H9 (cell line): Measurements from ENCODE around the gene ANKRD36. TPM values are rescaled to one million over a fixed set of nuclear protein-coding genes. Genes with fewer than 3 reads are reported as not detected.
"Not testable (repeated sequence)": the region's sequence is repeated elsewhere in the genome, so short reads cannot be mapped to it uniquely, and the experiment has no call there.

Experiments used
- DNase-seq: peaks from one replicate; pipeline ENCODE4 v3.0.0-alpha.2; 2017
- H2AFZ ChIP-seq: one replicate; pipeline ENCODE4 v1.6.1; 2013; ENCODE audit warnings: mild to moderate bottlenecking, low read length, control low read depth, moderate library complexity
- H2AK5ac ChIP-seq: 2 replicates; pipeline ENCODE4 v1.6.1; 2013; ENCODE audit warnings: low read length, control low read depth, mixed read lengths; ENCODE audit not compliant: insufficient read length
- H2BK120ac ChIP-seq: one replicate; pipeline ENCODE4 v1.6.1; 2013; ENCODE audit warnings: low read depth, mild to moderate bottlenecking, low read length, control low read depth, inconsistent platforms; ENCODE audit not compliant: poor library complexity, severe bottlenecking
- H2BK12ac ChIP-seq: 2 replicates; pipeline ENCODE4 v1.6.1; 2013; ENCODE audit warnings: low read length, control low read depth, mixed read lengths, low read depth; ENCODE audit not compliant: insufficient read length
- H2BK15ac ChIP-seq: 2 replicates; pipeline ENCODE4 v1.6.1; 2013; ENCODE audit warnings: low read depth, low read length, control low read depth
- H2BK20ac ChIP-seq: one replicate; pipeline ENCODE4 v1.6.1; 2013; ENCODE audit warnings: low read depth, mild to moderate bottlenecking, low read length, control low read depth, inconsistent platforms; ENCODE audit not compliant: poor library complexity, severe bottlenecking
- H2BK5ac ChIP-seq: 2 replicates; pipeline ENCODE4 v1.6.1; 2013; ENCODE audit warnings: low read length, control low read depth, mixed read lengths; ENCODE audit not compliant: insufficient read length
- H3K14ac ChIP-seq: 2 replicates; pipeline ENCODE4 v1.6.1; 2013; ENCODE audit warnings: low read length, control low read depth; ENCODE audit not compliant: insufficient read depth
- H3K18ac ChIP-seq: 2 replicates; pipeline ENCODE4 v1.6.1; 2013; ENCODE audit warnings: low read depth, mild to moderate bottlenecking, mixed read lengths, low read length, control low read depth; ENCODE audit not compliant: insufficient read length
- H3K23ac ChIP-seq: 2 replicates; pipeline ENCODE4 v1.6.1; 2013; ENCODE audit warnings: low read length, control low read depth, mixed read lengths, low read depth; ENCODE audit not compliant: insufficient read length
- H3K23me2 ChIP-seq: 2 replicates; pipeline ENCODE4 v1.6.1; 2013; ENCODE audit warnings: low read depth, mild to moderate bottlenecking, mixed read lengths, low read length, control low read depth; ENCODE audit not compliant: insufficient read length, poor library complexity, severe bottlenecking
- H3K27ac ChIP-seq: 2 replicates; pipeline ENCODE4 v1.5.1; 2013; ENCODE audit warnings: low read length, control low read depth, mixed read lengths, low read depth; ENCODE audit not compliant: insufficient read length
- H3K27me3 ChIP-seq: 2 replicates; pipeline ENCODE4 v1.6.1; 2013; ENCODE audit warnings: low read length, control low read depth, inconsistent platforms; ENCODE audit not compliant: insufficient read depth
- H3K4ac ChIP-seq: 2 replicates; pipeline ENCODE4 v1.6.1; 2013; ENCODE audit warnings: low read depth, mild to moderate bottlenecking, control low read depth, inconsistent platforms, low read length, moderate library complexity
- H3K4me1 ChIP-seq: 2 replicates; pipeline ENCODE4 v1.6.1; 2013; ENCODE audit warnings: low read length, control low read depth, inconsistent platforms; ENCODE audit not compliant: insufficient read depth
- H3K4me2 ChIP-seq: 2 replicates; pipeline ENCODE4 v1.6.1; 2013; ENCODE audit warnings: low read length, control low read depth, mixed read lengths; ENCODE audit not compliant: insufficient read length, insufficient read depth
- H3K56ac ChIP-seq: 2 replicates; pipeline ENCODE4 v1.6.1; 2013; ENCODE audit warnings: low read depth, mild to moderate bottlenecking, mixed read lengths, low read length, control low read depth; ENCODE audit not compliant: insufficient read length
- H3K79me1 ChIP-seq: 2 replicates; pipeline ENCODE4 v1.6.1; 2013; ENCODE audit warnings: low read depth, mild to moderate bottlenecking, moderate library complexity, low read length, control low read depth, inconsistent platforms; ENCODE audit not compliant: insufficient read depth, poor library complexity, severe bottlenecking
- H3K79me2 ChIP-seq: 2 replicates; pipeline ENCODE4 v1.6.1; 2013; ENCODE audit warnings: low read length, control low read depth, inconsistent platforms; ENCODE audit not compliant: insufficient read depth
- H3K9ac ChIP-seq: 2 replicates; pipeline ENCODE4 v1.6.1; 2013; ENCODE audit warnings: low read length, control low read depth, mixed read lengths; ENCODE audit not compliant: insufficient read length; ENCODE audit errors: extremely low read depth
- H3K9me3 ChIP-seq: one replicate; pipeline ENCODE4 v1.6.1; 2013; ENCODE audit warnings: low read depth, low read length, inconsistent platforms; ENCODE audit not compliant: control insufficient read depth
- H3T11ph ChIP-seq: one replicate; pipeline ENCODE4 v1.6.1; 2013; ENCODE audit warnings: mild to moderate bottlenecking, low read length, control low read depth, inconsistent platforms
- H4K20me1 ChIP-seq: one replicate; pipeline ENCODE4 v1.6.1; 2013; ENCODE audit not compliant: control insufficient read depth, insufficient read length, insufficient read depth
- H4K5ac ChIP-seq: 2 replicates; pipeline ENCODE4 v1.6.1; 2013; ENCODE audit warnings: low read depth, mild to moderate bottlenecking, mixed read lengths, low read length, control low read depth; ENCODE audit not compliant: insufficient read length
- H4K8ac ChIP-seq: replicated peaks from 2 replicates; pipeline ENCODE4 v1.6.1; 2013; ENCODE audit warnings: low read length, control low read depth, mixed read lengths, low read depth; ENCODE audit not compliant: insufficient read length
- H4K91ac ChIP-seq: 2 replicates; pipeline ENCODE4 v1.6.1; 2013; ENCODE audit warnings: low read depth, mild to moderate bottlenecking, moderate library complexity, mixed read lengths, low read length, control low read depth; ENCODE audit not compliant: insufficient read length
- H3K27ac Mint-ChIP-seq, 3 experiments: 2 replicates in 2 of 3; 3 replicates in 1 of 3; pipeline ENCODE4 v1.8.0; 2020 to 2021; ENCODE audit warnings: mixed read lengths in 3 of 3, mild to moderate bottlenecking in 1 of 3, moderate library complexity in 1 of 3
- H3K27me3 Mint-ChIP-seq: 2 replicates; pipeline ENCODE4 v1.8.0; 2021; ENCODE audit warnings: low read depth, mild to moderate bottlenecking, moderate library complexity, mixed read lengths
- H3K36me3 Mint-ChIP-seq, 3 experiments: 2 replicates in 2 of 3; 3 replicates in 1 of 3; pipeline ENCODE4 v1.8.0; 2020 to 2021; ENCODE audit warnings: low read depth in 3 of 3, mixed read lengths in 3 of 3; ENCODE audit not compliant: insufficient read depth in 1 of 3
- H3K4me1 Mint-ChIP-seq, 2 experiments: 2 replicates each; pipeline ENCODE4 v1.8.0; 2020; ENCODE audit warnings: mixed read lengths in 2 of 2
- H3K4me3 Mint-ChIP-seq, 2 experiments: 2 replicates in 1 of 2; 3 replicates in 1 of 2; pipeline ENCODE4 v1.8.0; 2020 to 2021; ENCODE audit warnings: mild to moderate bottlenecking in 2 of 2, mixed read lengths in 2 of 2, moderate library complexity in 1 of 2
- H3K9me3 Mint-ChIP-seq, 2 experiments: 2 replicates in 1 of 2; 3 replicates in 1 of 2; pipeline ENCODE4 v1.8.0; 2020; ENCODE audit warnings: mild to moderate bottlenecking in 2 of 2, mixed read lengths in 2 of 2, moderate library complexity in 1 of 2
- WGBS: extraction: QIAGEN DNeasy Blood & Tissue Kit; methylation state at CpG from one replicate; pipeline ENCODE4 v1.1.7; 2013; ENCODE audit warnings: missing lambda C conversion rate, low lambda C conversion rate, mixed read lengths; ENCODE audit not compliant: insufficient read length; ENCODE audit errors: extremely low coverage; 5-methylcytosine and 5-hydroxymethylcytosine counted together
- total RNA-seq: library from RNA; stranded (reverse); gene quantifications from 2 replicates; pipeline ENCODE4 v1.2.1, GENCODE V29; 2021

Gene ANKRD36
- total RNA-seq, 1 experiment from 2014 or later, result 9.8 TPM

DNA sequence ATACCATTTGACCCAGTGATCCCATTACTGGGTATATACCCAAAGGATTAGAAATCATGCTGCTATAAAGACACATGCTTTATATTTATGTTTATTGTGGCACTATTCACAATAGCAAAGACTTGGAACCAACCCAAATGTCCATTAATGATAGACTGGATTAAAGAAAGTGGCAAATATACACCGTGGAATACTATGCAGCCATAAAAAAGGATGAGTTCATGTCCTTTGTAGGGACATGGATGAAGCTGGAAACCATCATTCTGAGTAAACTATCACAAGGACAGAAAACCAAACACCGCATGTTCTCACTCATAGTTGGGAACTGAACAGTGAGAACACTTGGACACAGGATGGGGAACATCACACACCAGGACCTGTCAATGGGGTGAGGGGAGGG lies 6.1 kb upstream of the ANKRD36 start:
- not testable (repeated sequence) for H3K14ac ChIP-seq, H3K4me1 ChIP-seq, H3K23ac ChIP-seq, H2BK120ac ChIP-seq, H3K4me2 ChIP-seq, H3K79me2 ChIP-seq, H2BK12ac ChIP-seq, H3K9me3 ChIP-seq, H3T11ph ChIP-seq, H3K4ac ChIP-seq, H4K8ac ChIP-seq, H2BK5ac ChIP-seq, H3K4me1 Mint-ChIP-seq, H2AK5ac ChIP-seq, H2BK15ac ChIP-seq, H3K18ac ChIP-seq, H3K36me3 Mint-ChIP-seq, H4K5ac ChIP-seq, H3K9ac ChIP-seq, H2AFZ ChIP-seq, H4K91ac ChIP-seq, H3K56ac ChIP-seq, H4K20me1 ChIP-seq, H2BK20ac ChIP-seq, H3K27me3 Mint-ChIP-seq, H3K79me1 ChIP-seq, H3K4me3 Mint-ChIP-seq, H3K27me3 ChIP-seq, H3K23me2 ChIP-seq, DNase-seq, H3K27ac Mint-ChIP-seq, H3K27ac ChIP-seq
- peaks cover 11 to 31% of the 10 kb centered on the region in 2 experiments for H3K9me3 Mint-ChIP-seq
- WGBS, result no CpG with 5 or more reads among the region's 2 CpGs

DNA sequence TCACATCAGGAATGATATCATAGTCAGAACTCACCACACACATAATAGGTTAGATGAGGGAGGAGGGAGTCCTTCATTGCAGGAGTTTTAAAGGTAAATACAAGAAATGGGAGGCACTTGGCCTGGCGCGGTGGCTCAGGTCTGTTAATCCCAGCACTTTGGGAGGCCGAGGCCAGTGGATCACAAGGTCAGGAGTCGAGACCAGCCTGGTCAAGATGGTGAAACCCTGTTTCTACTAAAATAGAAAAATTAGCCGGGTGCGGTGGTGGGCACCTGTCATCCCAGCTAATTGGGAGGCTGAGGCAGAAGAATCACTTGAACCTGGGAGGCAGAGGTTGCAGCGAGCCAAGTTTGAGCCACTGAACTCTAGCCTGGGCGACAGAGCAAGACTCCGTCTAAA lies 1.7 kb upstream of the ANKRD36 start:
- not testable (repeated sequence) for H2BK20ac ChIP-seq, H3K56ac ChIP-seq, H3K27ac Mint-ChIP-seq, H3K79me1 ChIP-seq, H3K23ac ChIP-seq, H3K18ac ChIP-seq, H4K91ac ChIP-seq, H3K27me3 ChIP-seq, H2AFZ ChIP-seq, H3K4ac ChIP-seq, H3K4me1 Mint-ChIP-seq, H4K8ac ChIP-seq, H2BK5ac ChIP-seq, H2BK120ac ChIP-seq, H3T11ph ChIP-seq, H3K27me3 Mint-ChIP-seq, H3K9me3 Mint-ChIP-seq, H4K5ac ChIP-seq, H3K36me3 Mint-ChIP-seq, H3K4me1 ChIP-seq, H2AK5ac ChIP-seq, H3K4me3 Mint-ChIP-seq, H3K79me2 ChIP-seq, H3K9ac ChIP-seq, H3K23me2 ChIP-seq, H4K20me1 ChIP-seq, DNase-seq, H2BK15ac ChIP-seq, H2BK12ac ChIP-seq, H3K27ac ChIP-seq, H3K4me2 ChIP-seq, H3K14ac ChIP-seq, H3K9me3 ChIP-seq
- no CpG with 5 or more reads among the region's 9 CpGs for WGBS
